ENCODE results near the gene PRELID2. TPM values are rescaled to one million over a fixed set of nuclear protein-coding genes. Genes with fewer than 3 reads are reported as not detected.

PRELID2 gene
- total and polyA plus RNA-seq, 8 donors = 5.2 to 12.3 (median 10.2) TPM

- H3K27ac ChIP-seq = no peak overlapping the region
- H3K36me3 ChIP-seq = no peaks in the 10 kb centered on the region
- no peaks in the 10 kb centered on the region for H3K4me1 ChIP-seq
- DNase-seq (peak in 1 of 4 donors; percentile 59), ATAC-seq (no peak)
- no peaks in the 10 kb centered on the region for H3K27me3 ChIP-seq
- peaks cover 0 to 3% of the 10 kb centered on the region in 2 donors for H3K9me3 ChIP-seq
- H3K4me3 ChIP-seq = no peak overlapping the region
- no peak for TF ChIP-seq CTCF (IDR thresholded peaks at IDR 0.05)
- intact Hi-C loops (cut with DNase I) = no loop called here
Observed at GRCh38 chr5:145777445-145778063, 57.6 kb downstream of the PRELID2 start.

GRCh38 chr5:145776886-145777285, 58.3 kb downstream of the PRELID2 start:
- ATAC-seq (no peak), DNase-seq (no peak)
- intact Hi-C loops (cut with DNase I) = no loop called here
- no peaks in the 10 kb centered on the region for H3K36me3 ChIP-seq
- peak overlapping the region in 1 of 2 donors; percentile 13 for H3K27ac ChIP-seq
- H3K9me3 ChIP-seq = peaks cover 0 to 3% of the 10 kb centered on the region in 2 donors
- no peaks in the 10 kb centered on the region for H3K4me1 ChIP-seq
- no peak for TF ChIP-seq CTCF (IDR thresholded peaks at IDR 0.05)
- no peak overlapping the region for H3K4me3 ChIP-seq
- no peaks in the 10 kb centered on the region for H3K27me3 ChIP-seq

DNA sequence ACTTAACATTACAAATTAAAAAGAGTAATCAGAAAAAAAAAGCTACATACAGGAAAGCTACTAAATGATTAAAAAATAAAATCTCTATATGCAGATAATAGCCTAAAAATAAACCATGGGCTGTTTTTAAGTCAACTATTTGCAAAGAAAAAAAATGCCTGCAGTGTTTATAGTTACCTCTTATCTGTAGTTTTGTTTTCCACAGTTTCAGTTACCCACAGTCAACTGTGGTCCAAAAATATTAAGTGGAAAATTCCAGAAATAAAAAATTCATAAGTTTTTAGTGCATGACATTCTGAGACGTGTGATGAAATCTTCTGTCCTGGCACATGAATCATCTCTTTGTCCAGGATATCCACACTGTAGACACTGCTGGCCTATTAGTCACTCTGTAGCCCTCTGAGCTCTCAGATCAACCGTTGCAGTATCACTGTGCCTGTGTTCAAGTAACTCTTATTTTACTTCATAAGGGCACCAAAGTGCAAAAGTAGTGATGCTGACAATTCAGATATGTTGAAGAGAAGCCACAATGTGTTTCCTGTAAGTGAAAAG, 59.2 kb downstream of the PRELID2 start:
- Histone ChIP-seq H3K9me3 (peaks cover 0 to 3% of the 10 kb centered on the region in 2 donors), H3K36me3 (no peaks in the 10 kb centered on the region), H3K27me3 (no peaks in the 10 kb centered on the region), H3K27ac (peak overlapping the region; percentile 35 to 49), H3K4me3 (no peak overlapping the region), H3K4me1 (no peaks in the 10 kb centered on the region)
- intact Hi-C loops (cut with DNase I) = no loop called here
- DNase-seq = peak in 1 of 4 donors; percentile 21
- peak; percentile 89 for ATAC-seq
- no peak for TF ChIP-seq CTCF (IDR thresholded peaks at IDR 0.05)

GRCh38 chr5:145775411-145775810, 59.7 kb downstream of the PRELID2 start:
- no peaks in the 10 kb centered on the region for H3K27me3 ChIP-seq
- peak overlapping the region; percentile 35 to 49 for H3K27ac ChIP-seq
- DNase-seq (no peak), ATAC-seq (peak; percentile 70)
- no peak for TF ChIP-seq CTCF (IDR thresholded peaks at IDR 0.05)
- no peak overlapping the region for H3K4me3 ChIP-seq
- intact Hi-C loops (cut with DNase I) = no loop called here
- H3K36me3 ChIP-seq = no peaks in the 10 kb centered on the region
- peaks cover 0 to 3% of the 10 kb centered on the region in 2 donors for H3K9me3 ChIP-seq
- H3K4me1 ChIP-seq = no peaks in the 10 kb centered on the region

- H3K36me3 ChIP-seq = no peaks in the 10 kb centered on the region
Observed at GRCh38 chr5:145774442-145774841, 60.7 kb downstream of the PRELID2 start.

More at GRCh38 chr5:145774442-145774841, 60.7 kb downstream of the PRELID2 start:
- H3K27me3 ChIP-seq = no peaks in the 10 kb centered on the region
- no peak overlapping the region for H3K4me3 ChIP-seq
- ATAC-seq = no peak
- no peak for DNase-seq
- H3K9me3 ChIP-seq = peaks cover 0 to 3% of the 10 kb centered on the region in 2 donors
- no peak overlapping the region for H3K27ac ChIP-seq
- H3K4me1 ChIP-seq = no peaks in the 10 kb centered on the region
- no peak for TF ChIP-seq CTCF (IDR thresholded peaks at IDR 0.05)
- intact Hi-C loops (cut with DNase I) = no loop called here

All from left lung (tissue), 10 donors.